ENCODE data around the gene TRPM3.

DNA sequence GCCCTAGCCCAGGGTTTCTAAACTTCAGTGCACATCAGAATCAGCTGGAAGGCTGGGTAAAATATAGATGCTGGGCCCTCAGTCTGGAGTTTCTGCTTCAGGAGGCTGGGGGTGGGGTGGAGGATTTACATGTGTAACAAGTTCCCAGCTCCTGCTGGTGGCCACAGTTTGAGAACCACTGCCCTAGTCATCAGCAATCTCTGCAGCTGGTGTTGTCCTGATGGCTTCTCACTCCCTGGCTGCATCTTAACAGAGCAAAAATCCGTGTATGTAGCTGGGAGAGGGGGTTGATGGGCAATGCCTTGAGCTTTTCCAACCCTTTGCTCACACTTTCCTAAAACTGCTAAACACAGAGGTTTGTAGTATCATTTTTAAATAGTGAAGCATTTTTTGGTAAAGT, 520.9 kb downstream of the TRPM3 start:
- peak; percentile 33 for TF ChIP-seq POLR2AphosphoS5 (IDR thresholded peaks at IDR 0.05)
- TF ChIP-seq, protein P1, sequence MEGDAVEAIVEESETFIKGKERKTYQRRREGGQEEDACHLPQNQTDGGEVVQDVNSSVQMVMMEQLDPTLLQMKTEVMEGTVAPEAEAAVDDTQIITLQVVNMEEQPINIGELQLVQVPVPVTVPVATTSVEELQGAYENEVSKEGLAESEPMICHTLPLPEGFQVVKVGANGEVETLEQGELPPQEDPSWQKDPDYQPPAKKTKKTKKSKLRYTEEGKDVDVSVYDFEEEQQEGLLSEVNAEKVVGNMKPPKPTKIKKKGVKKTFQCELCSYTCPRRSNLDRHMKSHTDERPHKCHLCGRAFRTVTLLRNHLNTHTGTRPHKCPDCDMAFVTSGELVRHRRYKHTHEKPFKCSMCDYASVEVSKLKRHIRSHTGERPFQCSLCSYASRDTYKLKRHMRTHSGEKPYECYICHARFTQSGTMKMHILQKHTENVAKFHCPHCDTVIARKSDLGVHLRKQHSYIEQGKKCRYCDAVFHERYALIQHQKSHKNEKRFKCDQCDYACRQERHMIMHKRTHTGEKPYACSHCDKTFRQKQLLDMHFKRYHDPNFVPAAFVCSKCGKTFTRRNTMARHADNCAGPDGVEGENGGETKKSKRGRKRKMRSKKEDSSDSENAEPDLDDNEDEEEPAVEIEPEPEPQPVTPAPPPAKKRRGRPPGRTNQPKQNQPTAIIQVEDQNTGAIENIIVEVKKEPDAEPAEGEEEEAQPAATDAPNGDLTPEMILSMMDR (IDR thresholded peaks at IDR 0.05) = no peak
- TF ChIP-seq POLR2A (IDR thresholded peaks at IDR 0.05) = no peak
- no peak for TF ChIP-seq EP300 (IDR thresholded peaks at IDR 0.05)
